Measurements from ENCODE around the gene EHD1.
A peak's percentile ranks its signal among the peaks of the same experiment; 100 is the strongest.

EHD1 gene

GRCh38 chr11:64871492-64871891 is 6.9 kb downstream of the EHD1 start:
- no peak for DNase-seq

GRCh38 chr11:64870893-64871466 is 7.4 kb downstream of the EHD1 start:
- no peak for DNase-seq

GRCh38 chr11:64870176-64870892 is 8.1 kb downstream of the EHD1 start:
- DNase-seq, result no peak

GRCh38 chr11:64869571-64870175 is 8.7 kb downstream of the EHD1 start:
- DNase-seq, result no peak

GRCh38 chr11:64868904-64869570 is 9.4 kb downstream of the EHD1 start:
- DNase-seq, result peak; percentile 32

- peak; percentile 28 for DNase-seq
Observed at GRCh38 chr11:64867748-64868462, 10.5 kb downstream of the EHD1 start.

GRCh38 chr11:64866173-64866491 is 12.3 kb downstream of the EHD1 start:
- no peak for DNase-seq

- DNase-seq, result peak; percentile 62
Observed at GRCh38 chr11:64865286-64866172, 12.9 kb downstream of the EHD1 start.

GRCh38 chr11:64864473-64865285 is 13.7 kb downstream of the EHD1 start:
- peak; percentile 67 for DNase-seq

- DNase-seq, result no peak
Observed at GRCh38 chr11:64864135-64864472, 14.3 kb downstream of the EHD1 start.

GRCh38 chr11:64863391-64864060 is 14.9 kb downstream of the EHD1 start:
- no peak for DNase-seq

- DNase-seq, result no peak
Observed at GRCh38 chr11:64862987-64863390, 15.4 kb downstream of the EHD1 start.

GRCh38 chr11:64861227-64861975 is 17.0 kb downstream of the EHD1 start:
- no peak for DNase-seq

GRCh38 chr11:64859542-64860414 is 18.6 kb downstream of the EHD1 start:
- DNase-seq, result peak; percentile 71

GRCh38 chr11:64858467-64859263 is 19.8 kb downstream of the EHD1 start:
- peak; percentile 54 for DNase-seq

GRCh38 chr11:64857485-64857884 is 20.9 kb downstream of the EHD1 start:
- no peak for DNase-seq

- peak; percentile 50 for DNase-seq
Observed at GRCh38 chr11:64856382-64857227, 21.8 kb downstream of the EHD1 start.
